ENCODE results near the gene MZT2A. TPM values are rescaled to one million over a fixed set of nuclear protein-coding genes. Genes with fewer than 3 reads are reported as not detected.
"Not testable (repeated sequence)": the region's sequence is repeated elsewhere in the genome, so short reads cannot be mapped to it uniquely, and the experiment has no call there.

The MZT2A gene
- polyA plus RNA-seq, 1 of the 3 experiments (the other 2 are of a cell fraction), result 61.9 TPM

DNA sequence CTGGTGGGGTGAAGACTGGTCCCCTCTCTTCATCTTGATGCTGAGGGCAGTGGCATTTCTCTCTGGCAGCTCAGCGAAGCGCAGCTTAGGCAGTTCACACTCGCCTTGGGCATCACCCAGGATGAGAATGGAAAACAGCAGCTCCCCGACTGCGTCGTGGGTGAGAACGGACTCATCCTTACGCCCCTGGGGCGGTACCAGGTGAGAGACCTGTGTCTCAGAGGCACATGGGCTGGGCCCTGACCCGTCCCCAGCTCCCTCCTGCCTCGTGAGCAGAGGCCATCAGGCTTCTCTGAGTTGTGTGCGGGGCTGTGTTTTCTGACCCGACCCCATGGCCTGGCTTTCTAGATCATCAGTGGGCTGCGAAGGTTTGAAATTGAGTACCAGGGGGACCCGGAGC, 27.3 kb upstream of the MZT2A start (continued):
- TF ChIP-seq, protein P1, sequence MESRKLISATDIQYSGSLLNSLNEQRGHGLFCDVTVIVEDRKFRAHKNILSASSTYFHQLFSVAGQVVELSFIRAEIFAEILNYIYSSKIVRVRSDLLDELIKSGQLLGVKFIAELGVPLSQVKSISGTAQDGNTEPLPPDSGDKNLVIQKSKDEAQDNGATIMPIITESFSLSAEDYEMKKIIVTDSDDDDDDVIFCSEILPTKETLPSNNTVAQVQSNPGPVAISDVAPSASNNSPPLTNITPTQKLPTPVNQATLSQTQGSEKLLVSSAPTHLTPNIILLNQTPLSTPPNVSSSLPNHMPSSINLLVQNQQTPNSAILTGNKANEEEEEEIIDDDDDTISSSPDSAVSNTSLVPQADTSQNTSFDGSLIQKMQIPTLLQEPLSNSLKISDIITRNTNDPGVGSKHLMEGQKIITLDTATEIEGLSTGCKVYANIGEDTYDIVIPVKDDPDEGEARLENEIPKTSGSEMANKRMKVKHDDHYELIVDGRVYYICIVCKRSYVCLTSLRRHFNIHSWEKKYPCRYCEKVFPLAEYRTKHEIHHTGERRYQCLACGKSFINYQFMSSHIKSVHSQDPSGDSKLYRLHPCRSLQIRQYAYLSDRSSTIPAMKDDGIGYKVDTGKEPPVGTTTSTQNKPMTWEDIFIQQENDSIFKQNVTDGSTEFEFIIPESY (IDR thresholded peaks at IDR 0.05; ENCODE audit: borderline replicate concordance, low read depth), result no peak
- TF ChIP-seq NFIC (IDR thresholded peaks at IDR 0.05; ENCODE audit: borderline replicate concordance) (no peak), GABPA (IDR thresholded peaks at IDR 0.05; ENCODE audit: low read depth) (no peak), RFX5 (IDR thresholded peaks at IDR 0.05; ENCODE audit: low read length) (no peak), RXRA (IDR thresholded peaks at IDR 0.05; ENCODE audit: borderline replicate concordance, low read depth) (no peak)

DNA sequence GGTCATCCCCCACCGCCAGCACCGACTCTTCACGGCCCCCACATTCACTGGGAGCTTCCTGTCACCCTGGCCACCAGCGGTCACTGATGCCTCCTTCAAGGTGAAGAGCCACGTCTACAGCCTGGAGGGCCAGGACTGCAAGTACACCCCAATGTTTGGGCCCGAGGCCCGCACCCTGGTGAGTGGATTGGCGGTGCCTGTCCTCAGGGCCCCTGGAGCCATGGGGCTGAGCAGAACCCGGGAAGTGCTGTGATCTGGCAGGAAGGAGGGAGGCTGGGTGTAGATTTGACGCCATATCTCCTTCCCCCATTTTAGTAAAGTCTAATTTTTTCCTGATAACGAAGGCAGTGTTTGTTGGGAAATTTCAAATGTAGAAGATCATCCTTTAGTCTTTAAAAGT, 26.3 kb upstream of the MZT2A start:
- H3K9me2 ChIP-seq; H3K79me2 ChIP-seq (ENCODE audit: insufficient read depth); H2AFZ ChIP-seq (ENCODE audit: low read depth); H3K9ac ChIP-seq; DNase-seq; H3K27me3 ChIP-seq (ENCODE audit: insufficient read depth); POLR2A ChIA-PET; H3K9me3 ChIP-seq; H3F3A ChIP-seq (replicated peaks; ENCODE audit: insufficient read depth); H4K20me1 ChIP-seq (ENCODE audit: insufficient read depth); CTCF ChIA-PET; H3K4me3 ChIP-seq (ENCODE audit: low read depth in 2 of 2, low read length in 1 of 2); H3K4me1 ChIP-seq (ENCODE audit: control insufficient read depth in 1 of 2, insufficient read depth in 2 of 2, low read depth in 1 of 2, low read length in 1 of 2); H3K27ac ChIP-seq (ENCODE audit: low read depth in 2 of 2, low read length in 1 of 2); H3K36me3 ChIP-seq (replicated peaks in 1 of 2; ENCODE audit: control insufficient read depth in 1 of 2, insufficient read depth in 2 of 2, low read length in 1 of 2); H3K4me2 ChIP-seq: not testable (repeated sequence)
- WGBS (ENCODE audit: low lambda C conversion rate), result 93% methylated on average over 6 of the region's 11 CpGs

DNA sequence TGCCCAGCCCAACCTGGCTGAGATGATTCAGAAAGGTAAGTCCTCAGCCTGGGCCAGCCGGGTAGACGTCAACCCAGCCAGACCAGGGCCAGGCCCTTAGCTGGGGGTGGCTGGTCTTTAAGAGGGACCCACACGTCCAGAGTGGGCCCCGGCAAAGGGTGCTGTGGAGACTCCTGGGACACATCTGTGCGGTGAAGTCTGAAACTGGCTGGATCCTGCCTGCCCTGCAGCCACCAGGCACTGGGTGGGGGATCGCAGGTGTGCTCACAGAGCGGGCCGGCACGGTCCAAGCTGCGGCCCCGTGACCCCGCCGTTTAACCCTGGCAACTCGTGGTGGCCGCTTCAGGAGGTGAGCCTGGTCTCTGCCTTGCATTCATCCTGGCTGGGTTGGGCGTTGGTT, 25.7 kb upstream of the MZT2A start:
- H3K4me1 ChIP-seq (ENCODE audit: control insufficient read depth in 1 of 2, insufficient read depth in 2 of 2, low read depth in 1 of 2, low read length in 1 of 2); H3F3A ChIP-seq (replicated peaks; ENCODE audit: insufficient read depth); H3K27ac ChIP-seq (ENCODE audit: low read depth in 2 of 2, low read length in 1 of 2); H3K4me3 ChIP-seq (ENCODE audit: low read depth in 2 of 2, low read length in 1 of 2); H3K9me2 ChIP-seq; H3K4me2 ChIP-seq; DNase-seq; H3K79me2 ChIP-seq (ENCODE audit: insufficient read depth); H2AFZ ChIP-seq (ENCODE audit: low read depth); POLR2A ChIA-PET; H3K9ac ChIP-seq; H3K36me3 ChIP-seq (replicated peaks in 1 of 2; ENCODE audit: control insufficient read depth in 1 of 2, insufficient read depth in 2 of 2, low read length in 1 of 2); H3K27me3 ChIP-seq (ENCODE audit: insufficient read depth); CTCF ChIA-PET; H4K20me1 ChIP-seq (ENCODE audit: insufficient read depth); H3K9me3 ChIP-seq: not testable (repeated sequence)
- 100% methylated on average over 4 of the region's 16 CpGs for WGBS (ENCODE audit: low lambda C conversion rate)

- Histone ChIP-seq H3K36me3 (replicated peaks in 1 of 2; ENCODE audit: control insufficient read depth in 1 of 2, insufficient read depth in 2 of 2, low read length in 1 of 2) (peaks cover 0 to 5% of the 10 kb centered on the region in 2 experiments), H3K27ac (ENCODE audit: low read depth in 2 of 2, low read length in 1 of 2) (no peak overlapping the region), H3K79me2 (ENCODE audit: insufficient read depth) (no peaks in the 10 kb centered on the region), H4K20me1 (ENCODE audit: insufficient read depth) (no peaks in the 10 kb centered on the region), H3K9ac (no peak overlapping the region), H3F3A (replicated peaks; ENCODE audit: insufficient read depth) (no peaks in the 10 kb centered on the region), H2AFZ (ENCODE audit: low read depth) (no peak overlapping the region), H3K9me2 (no peaks in the 10 kb centered on the region), H3K9me3 (no peaks in the 10 kb centered on the region), H3K4me1 (ENCODE audit: control insufficient read depth in 1 of 2, insufficient read depth in 2 of 2, low read depth in 1 of 2, low read length in 1 of 2) (no peaks in the 10 kb centered on the region), H3K4me2 (no peak overlapping the region), H3K4me3 (ENCODE audit: low read depth in 2 of 2, low read length in 1 of 2) (no peak overlapping the region), H3K27me3 (ENCODE audit: insufficient read depth) (no peaks in the 10 kb centered on the region)
- ChIA-PET CTCF (no interaction called here), POLR2A (no interaction called here)
- DNase-seq, result no peak
- 95% methylated on average over 7 of the region's 17 CpGs for WGBS (ENCODE audit: low lambda C conversion rate)
- no peak for TF ChIP-seq CHD2 (IDR thresholded peaks at IDR 0.05; ENCODE audit: low read length, partially characterized antibody)
- TF ChIP-seq, protein P2, sequence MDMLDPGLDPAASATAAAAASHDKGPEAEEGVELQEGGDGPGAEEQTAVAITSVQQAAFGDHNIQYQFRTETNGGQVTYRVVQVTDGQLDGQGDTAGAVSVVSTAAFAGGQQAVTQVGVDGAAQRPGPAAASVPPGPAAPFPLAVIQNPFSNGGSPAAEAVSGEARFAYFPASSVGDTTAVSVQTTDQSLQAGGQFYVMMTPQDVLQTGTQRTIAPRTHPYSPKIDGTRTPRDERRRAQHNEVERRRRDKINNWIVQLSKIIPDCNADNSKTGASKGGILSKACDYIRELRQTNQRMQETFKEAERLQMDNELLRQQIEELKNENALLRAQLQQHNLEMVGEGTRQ (IDR thresholded peaks at IDR 0.05; ENCODE audit: borderline replicate concordance, low read depth, low read length), result no peak
- TF ChIP-seq PBX3 (IDR thresholded peaks at IDR 0.05), result no peak
- TF ChIP-seq MEF2A (IDR thresholded peaks at IDR 0.05; ENCODE audit: borderline replicate concordance, low read depth), result no peak
- no peak for TF ChIP-seq JUND (IDR thresholded peaks at IDR 0.05)
- TF ChIP-seq IRF3 (IDR thresholded peaks at IDR 0.05; ENCODE audit: low read depth, low read length), result no peak
- TF ChIP-seq CTCF (IDR thresholded peaks at IDR 0.05), result no peak
- TF ChIP-seq EZH2phosphoT487 (IDR thresholded peaks at IDR 0.05; ENCODE audit: borderline replicate concordance, low read depth), result no peak
Measured at GRCh38 chr2:131517106-131517831, 25.1 kb upstream of the MZT2A start.

Data from SK-N-SH (cell line).